ENCODE results near the gene GNG8. TPM values are rescaled to one million over a fixed set of nuclear protein-coding genes. Genes with fewer than 3 reads are reported as not detected.
A peak's percentile ranks its signal among the peaks of the same experiment; 100 is the strongest.

The GNG8 gene
- total and polyA plus RNA-seq, 2 experiments from 2014 or later: 16.2 TPM; not detected in 1

DNA sequence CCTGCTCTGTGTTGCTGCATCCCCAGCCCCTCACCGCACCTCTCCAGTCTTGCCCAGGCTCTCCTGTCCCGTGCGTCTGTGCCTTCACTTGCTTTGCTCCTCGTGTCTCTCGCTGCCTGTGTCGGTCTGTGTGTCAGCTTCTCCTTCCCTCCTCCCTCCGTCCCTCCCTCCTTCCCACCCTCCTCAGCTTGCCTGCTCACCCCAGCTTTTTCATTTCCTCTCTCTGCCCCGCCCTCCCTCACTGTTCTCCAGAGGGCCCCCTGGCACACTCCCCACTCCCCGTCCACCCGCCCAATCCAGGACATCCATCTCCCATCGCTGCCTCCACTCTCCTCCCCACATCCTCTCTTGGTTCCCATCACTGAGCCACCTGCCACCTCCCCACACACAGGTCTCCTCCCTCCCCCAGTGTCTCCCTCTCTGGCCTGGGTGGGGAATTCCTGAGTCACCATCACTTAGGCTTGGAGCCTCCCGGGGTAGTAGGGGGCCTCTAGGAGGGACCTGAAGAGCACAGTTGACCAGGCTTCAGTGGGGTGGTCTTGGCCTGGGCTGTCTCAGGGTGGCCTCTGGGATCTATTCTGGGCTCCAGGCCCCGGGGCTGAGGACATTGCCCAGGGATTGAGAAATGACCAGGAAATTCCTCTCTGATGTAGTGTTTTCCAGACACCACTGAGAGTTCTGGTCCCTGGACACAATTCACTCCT lies 10.9 kb downstream of the GNG8 start, which contains the start of gene PTGIR:
Gene PTGIR (minus strand): TSS at position 132 of the 704 bp plus-strand sequence. CDS start 864 bp downstream, outside the sequence.
- no peaks in the 10 kb centered on the region for H3K36me3 ChIP-seq
- peak within 1 kb of the TSS; percentile 45 for H3K27ac ChIP-seq
- H3K4me3 ChIP-seq: no peak within 1 kb of the TSS
- DNase-seq (ENCODE audit: low read depth in 1 of 2, low spot score in 1 of 2): peak in 1 of 2 donors; percentile 90
- H3K9me3 ChIP-seq (ENCODE audit: low read depth): no peaks in the 10 kb centered on the region
- no peaks in the 10 kb centered on the region for H3K27me3 ChIP-seq
- TF ChIP-seq, protein P1, sequence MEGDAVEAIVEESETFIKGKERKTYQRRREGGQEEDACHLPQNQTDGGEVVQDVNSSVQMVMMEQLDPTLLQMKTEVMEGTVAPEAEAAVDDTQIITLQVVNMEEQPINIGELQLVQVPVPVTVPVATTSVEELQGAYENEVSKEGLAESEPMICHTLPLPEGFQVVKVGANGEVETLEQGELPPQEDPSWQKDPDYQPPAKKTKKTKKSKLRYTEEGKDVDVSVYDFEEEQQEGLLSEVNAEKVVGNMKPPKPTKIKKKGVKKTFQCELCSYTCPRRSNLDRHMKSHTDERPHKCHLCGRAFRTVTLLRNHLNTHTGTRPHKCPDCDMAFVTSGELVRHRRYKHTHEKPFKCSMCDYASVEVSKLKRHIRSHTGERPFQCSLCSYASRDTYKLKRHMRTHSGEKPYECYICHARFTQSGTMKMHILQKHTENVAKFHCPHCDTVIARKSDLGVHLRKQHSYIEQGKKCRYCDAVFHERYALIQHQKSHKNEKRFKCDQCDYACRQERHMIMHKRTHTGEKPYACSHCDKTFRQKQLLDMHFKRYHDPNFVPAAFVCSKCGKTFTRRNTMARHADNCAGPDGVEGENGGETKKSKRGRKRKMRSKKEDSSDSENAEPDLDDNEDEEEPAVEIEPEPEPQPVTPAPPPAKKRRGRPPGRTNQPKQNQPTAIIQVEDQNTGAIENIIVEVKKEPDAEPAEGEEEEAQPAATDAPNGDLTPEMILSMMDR (IDR thresholded peaks at IDR 0.05; ENCODE audit: low read depth, low read length): no peak
- H3K4me1 ChIP-seq (ENCODE audit: low read depth): peaks cover 16% of the 10 kb centered on the region

DNA sequence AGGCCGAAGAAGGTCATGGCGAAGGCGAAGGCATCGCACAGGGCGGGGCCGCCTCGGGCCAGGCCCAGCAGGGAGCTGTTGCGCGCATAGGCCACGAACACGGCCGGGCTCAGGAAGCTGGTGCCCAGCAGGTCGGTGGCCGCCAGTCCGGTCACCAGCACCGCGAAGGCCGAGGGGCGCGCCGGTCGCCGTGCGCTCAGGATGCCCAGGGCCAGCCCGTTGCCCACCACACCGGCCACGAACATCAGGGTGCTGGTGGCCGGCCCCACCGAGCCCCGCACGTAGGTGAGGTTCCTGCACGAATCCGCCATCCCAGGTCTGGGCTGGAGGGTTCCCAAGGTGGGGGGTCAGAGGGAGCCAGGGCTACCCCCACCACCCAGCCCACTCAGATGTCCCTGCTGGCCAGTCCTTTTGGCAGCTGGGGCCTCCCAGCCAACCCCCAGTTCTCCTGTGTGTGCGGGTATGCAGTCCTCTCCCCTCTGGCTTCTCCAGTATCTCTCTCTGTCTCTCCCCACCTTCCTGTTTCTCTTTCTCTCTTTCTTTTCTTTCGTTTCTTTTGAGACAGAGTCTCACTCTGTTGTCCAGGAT lies 12.0 kb downstream of the GNG8 start:
- no peak for DNase-seq (ENCODE audit: low read depth in 1 of 2, low spot score in 1 of 2)
- TF ChIP-seq, protein P1 (IDR thresholded peaks at IDR 0.05; ENCODE audit: low read depth, low read length): no peak
- Histone ChIP-seq H3K27ac (no peak overlapping the region), H3K4me3 (no peak overlapping the region), H3K27me3 (no peaks in the 10 kb centered on the region), H3K9me3 (ENCODE audit: low read depth) (no peaks in the 10 kb centered on the region), H3K4me1 (ENCODE audit: low read depth) (peaks cover 16% of the 10 kb centered on the region), H3K36me3 (no peaks in the 10 kb centered on the region)

DNA sequence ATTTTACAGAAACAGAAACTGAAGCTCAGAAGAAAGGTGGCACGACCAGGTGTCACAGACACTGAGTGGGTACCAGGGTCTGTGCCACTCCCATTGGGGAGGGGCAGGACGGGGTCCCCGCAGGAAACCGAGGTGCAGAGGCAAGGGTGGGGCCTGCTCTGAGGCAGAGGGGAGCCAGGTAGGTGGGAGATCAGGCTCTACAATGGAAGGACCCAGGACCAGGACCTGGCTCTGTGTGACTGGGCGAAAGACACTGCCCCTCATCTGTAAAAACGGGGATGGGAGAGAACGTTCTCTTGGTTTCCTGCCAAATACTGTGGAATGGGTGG lies 13.9 kb downstream of the GNG8 start:
- Histone ChIP-seq H3K9me3 (ENCODE audit: low read depth) (no peaks in the 10 kb centered on the region), H3K27me3 (no peaks in the 10 kb centered on the region), H3K36me3 (no peaks in the 10 kb centered on the region), H3K4me3 (no peak overlapping the region), H3K27ac (no peak overlapping the region), H3K4me1 (ENCODE audit: low read depth) (peaks cover 16% of the 10 kb centered on the region)
- no peak for DNase-seq (ENCODE audit: low read depth in 1 of 2, low spot score in 1 of 2)
- TF ChIP-seq, protein P1 (IDR thresholded peaks at IDR 0.05; ENCODE audit: low read depth, low read length): no peak

DNA sequence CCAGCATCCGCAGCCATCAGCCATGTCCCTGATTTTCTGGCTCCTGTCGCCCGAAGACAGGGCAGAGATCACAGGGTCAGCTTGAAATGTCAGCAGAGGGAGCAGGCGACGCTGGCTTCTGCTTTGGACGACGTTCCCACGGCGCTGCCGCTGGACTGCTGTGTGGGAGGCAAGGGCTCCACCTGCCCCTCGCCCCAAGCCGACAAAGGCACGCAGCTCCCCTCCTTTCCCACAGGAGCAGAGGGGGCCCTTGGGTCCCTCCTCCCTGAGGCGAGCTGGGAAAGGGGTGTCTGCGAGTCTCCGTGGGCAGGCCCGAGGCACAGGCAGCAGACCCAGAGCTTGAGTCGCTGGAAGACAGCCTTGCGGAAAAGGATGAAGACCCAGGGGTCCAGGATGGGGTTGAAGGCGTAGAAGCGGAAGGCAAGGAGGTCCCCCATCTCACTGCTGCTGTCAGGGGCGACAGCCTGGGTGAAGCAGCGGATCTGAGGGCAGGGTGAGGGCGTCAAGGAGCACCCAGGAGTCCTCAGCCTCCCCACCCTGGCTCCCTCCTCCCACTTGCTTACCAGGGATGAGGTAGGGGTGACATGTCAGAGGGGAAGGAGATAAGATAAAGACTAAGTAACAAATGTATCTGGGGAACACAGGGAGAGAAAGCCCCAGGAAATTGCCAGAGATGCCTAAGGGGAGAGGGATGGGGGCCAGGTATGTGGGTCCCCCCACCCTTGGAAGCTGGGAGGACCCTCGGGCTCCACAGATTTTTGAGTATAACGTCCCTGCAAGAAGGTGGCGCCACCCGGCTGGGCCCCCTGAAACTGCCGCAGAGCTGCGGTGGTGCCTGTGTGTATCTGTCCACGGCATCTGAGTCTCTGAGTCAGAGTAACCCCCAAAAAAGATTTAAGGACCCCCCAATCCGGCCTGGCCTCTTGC lies 14.5 kb downstream of the GNG8 start:
- Histone ChIP-seq H3K4me3 (no peak overlapping the region), H3K27ac (peak overlapping the region; percentile 59), H3K4me1 (ENCODE audit: low read depth) (peaks cover 16% of the 10 kb centered on the region), H3K9me3 (ENCODE audit: low read depth) (no peaks in the 10 kb centered on the region), H3K36me3 (no peaks in the 10 kb centered on the region), H3K27me3 (no peaks in the 10 kb centered on the region)
- TF ChIP-seq, protein P1 (IDR thresholded peaks at IDR 0.05; ENCODE audit: low read depth, low read length): peak; percentile 15
- DNase-seq (ENCODE audit: low read depth in 1 of 2, low spot score in 1 of 2): no peak

DNA sequence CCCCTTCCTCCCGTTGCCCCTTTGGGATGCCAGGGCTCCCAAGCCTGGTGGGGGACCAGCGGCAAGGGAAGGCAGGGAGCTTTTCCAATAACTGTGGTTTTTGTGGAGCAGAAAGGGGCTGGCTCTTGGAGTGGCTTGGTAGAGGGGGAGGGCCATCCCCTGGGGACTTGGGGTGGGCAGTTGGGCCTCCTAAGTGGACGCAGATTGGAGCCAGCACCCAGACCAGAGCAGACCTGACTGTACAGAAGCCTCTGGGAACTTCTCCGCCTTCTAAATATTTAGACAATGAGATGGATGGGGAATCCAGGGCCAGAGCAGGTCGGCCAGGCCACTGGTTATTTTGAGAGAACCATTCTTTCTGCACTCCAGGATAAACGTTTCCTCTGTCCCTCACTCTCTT lies 15.3 kb downstream of the GNG8 start:
- TF ChIP-seq, protein P1 (IDR thresholded peaks at IDR 0.05; ENCODE audit: low read depth, low read length): no peak
- Histone ChIP-seq H3K4me3 (no peak overlapping the region), H3K9me3 (ENCODE audit: low read depth) (no peaks in the 10 kb centered on the region), H3K27ac (peak overlapping the region; percentile 59), H3K4me1 (ENCODE audit: low read depth) (peaks cover 15% of the 10 kb centered on the region), H3K27me3 (no peaks in the 10 kb centered on the region), H3K36me3 (no peaks in the 10 kb centered on the region)
- peak in 1 of 2 donors; percentile 70 for DNase-seq (ENCODE audit: low read depth in 1 of 2, low spot score in 1 of 2)

All from cardiac muscle cell (in vitro differentiated cells and primary cell).